Kidney capillary endothelial cell (primary cell): Measurements from ENCODE around the gene ELOVL6.
"Not testable (repeated sequence)": the region's sequence is repeated elsewhere in the genome, so short reads cannot be mapped to it uniquely, and the experiment has no call there.

ENCODE experiments used
- DNase-seq: peaks from one replicate; pipeline ENCODE4 v3.0.0-alpha.2; 2018; ENCODE audit warnings: low spot score

The ELOVL6 gene

DNA sequence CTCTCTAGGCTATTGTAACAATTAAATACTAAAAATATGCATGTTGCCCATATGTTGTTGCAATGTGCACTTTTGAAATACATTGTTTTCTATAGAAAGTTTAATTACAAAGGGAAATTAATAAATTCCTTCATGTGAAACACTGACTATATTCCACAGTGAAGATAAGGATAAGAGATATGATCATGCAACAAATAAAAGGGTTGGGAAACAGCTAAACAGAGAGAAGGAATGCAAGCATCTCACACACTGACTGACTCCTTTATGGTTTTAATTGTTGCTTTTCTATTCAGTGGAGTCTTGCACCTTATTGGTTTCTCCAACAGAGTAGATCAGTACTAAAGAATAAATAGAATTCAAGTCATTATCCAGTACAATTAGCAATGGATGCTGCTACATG is 37.8 kb downstream of the ELOVL6 start:
- DNase-seq, result no peak

DNA sequence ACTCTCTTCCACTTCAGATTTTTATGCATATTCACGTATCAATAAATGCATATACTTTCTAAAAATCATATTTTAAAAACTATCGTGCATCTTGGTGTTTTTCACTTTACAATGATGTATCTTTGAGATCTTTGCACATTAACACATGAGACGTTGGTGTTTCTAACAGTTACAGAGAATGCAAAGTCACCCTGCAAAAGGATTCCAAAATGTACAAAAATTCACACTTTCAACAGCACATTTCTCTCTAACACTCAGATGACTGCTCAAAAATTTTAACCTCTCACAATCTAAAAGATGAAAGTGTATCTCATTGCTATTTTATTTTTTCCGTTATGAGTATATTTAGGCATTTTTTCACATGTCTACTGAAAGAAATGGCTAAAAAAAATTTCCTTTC is 38.9 kb downstream of the ELOVL6 start:
- no peak for DNase-seq

- no peak for DNase-seq
These were observed 40.8 kb downstream of the ELOVL6 start for GRCh38 chr4:110157580-110157979.

DNA sequence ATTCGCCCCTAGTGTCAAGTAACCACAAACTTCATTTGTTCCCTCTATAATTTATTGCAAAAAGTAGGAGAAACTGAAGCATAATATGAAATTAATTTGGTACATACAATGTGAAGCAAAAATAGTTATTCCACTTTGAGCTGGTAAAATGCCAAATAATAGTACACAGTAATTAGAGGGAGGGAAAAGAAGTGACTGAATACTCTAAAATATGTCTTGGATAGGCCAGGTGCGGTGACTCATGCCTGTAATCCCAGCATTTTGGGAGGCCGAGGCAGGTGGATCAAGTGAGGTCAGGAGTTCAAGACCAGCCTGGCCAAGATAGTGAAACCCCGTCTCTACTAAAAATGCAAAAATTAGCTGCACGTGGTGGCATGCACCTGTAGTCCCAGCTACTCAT is 41.2 kb downstream of the ELOVL6 start:
- DNase-seq, result not testable (repeated sequence)

DNA sequence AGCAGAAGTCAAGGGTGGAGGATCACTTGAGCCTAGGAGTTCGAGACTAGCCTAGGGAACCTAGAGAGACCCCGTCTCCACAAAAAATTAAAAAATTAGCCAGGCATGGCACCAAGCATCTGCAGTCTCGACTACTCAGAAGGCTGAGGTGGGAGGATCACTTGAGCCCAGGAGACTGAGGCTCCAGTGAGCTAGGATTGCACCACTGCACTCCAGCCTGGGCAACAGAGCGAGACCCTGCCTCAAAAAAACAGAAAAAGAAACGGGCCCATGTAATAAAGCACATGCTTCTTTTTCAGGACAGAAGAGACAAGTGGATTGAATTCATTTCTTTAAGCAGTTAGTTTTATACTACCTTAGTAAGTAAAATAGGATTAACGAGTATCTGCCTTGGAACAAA is 42.0 kb downstream of the ELOVL6 start:
- DNase-seq, result no peak

DNA sequence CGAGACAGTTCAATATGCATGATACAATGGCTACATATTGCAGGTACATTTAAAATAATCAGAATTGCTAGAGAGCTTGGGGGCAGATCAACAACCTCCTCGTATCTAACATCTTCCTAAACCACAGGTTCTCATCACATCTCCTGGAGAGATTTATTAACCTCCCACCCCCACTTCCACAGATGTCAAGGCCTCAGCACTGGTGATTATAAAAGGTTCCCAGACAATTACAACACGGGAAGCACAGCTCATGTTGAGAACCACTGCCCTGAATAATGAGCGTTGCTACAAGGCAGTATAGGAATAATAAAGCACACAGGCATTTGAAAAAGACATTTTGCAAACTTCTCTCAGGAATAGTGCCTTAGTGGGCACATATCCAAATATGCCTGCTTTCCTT is 42.8 kb downstream of the ELOVL6 start:
- DNase-seq, result no peak

GRCh38 chr4:110154582-110154981 is 43.8 kb downstream of the ELOVL6 start:
- no peak for DNase-seq

GRCh38 chr4:110152386-110152785 is 46.0 kb downstream of the ELOVL6 start:
- no peak for DNase-seq

DNA sequence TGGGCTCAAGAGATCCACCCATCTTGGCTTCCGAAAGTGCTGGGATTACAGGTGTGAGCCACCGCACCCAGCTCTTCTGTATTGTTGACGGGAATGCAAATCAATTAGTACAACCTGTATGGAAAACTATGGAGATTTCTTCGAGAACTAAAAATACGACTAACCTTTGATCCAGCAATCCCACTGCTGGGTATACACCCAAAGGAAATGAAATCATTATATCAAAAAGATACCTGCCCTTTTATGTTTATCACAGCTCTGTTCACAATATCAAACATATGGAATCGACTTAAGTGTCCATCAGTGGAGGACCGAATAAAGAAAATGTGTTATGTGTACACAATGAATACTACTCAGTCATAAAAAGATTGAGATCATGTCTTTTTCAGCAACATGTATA is 49.3 kb downstream of the ELOVL6 start:
- no peak for DNase-seq

DNA sequence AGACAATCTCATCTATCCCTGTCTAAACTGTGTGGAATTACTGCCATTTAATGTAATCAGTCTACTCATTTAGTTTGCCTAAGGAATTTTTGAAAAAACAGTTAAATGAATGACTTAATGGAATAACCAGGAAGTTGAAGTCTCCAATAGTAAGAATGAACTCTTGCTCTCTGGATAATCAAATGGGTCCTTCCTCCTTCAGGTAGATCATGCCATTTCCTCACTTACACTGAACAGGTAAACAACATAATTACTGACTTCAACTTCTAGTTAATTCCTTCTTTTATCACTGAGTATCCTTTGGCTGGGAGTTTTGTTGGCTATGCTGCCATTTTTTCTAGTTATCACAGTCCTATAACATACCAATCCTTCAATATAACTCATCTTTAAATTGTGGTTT is 56.0 kb downstream of the ELOVL6 start:
- no peak for DNase-seq

DNA sequence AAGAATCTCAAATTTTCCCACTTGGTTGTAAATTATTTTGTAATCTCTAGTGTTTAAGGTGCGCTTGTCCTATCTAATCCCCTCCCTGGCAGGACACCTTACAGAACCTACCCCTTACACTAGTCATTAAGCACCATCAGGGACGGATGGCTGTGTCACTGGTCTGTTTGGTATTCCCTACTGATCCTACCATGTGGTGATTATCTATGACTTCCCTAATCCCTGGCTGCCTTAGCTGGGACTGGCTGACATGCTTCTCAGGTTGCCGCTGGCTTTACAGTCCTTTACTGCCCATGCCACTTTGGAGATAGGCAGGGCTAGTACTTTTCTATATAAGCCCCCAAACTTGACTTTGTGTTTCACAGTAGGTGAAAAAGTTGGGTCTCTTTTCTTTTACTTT is 58.6 kb downstream of the ELOVL6 start:
- DNase-seq, result no peak

GRCh38 chr4:110139111-110139510 is 59.3 kb downstream of the ELOVL6 start:
- DNase-seq, result no peak

GRCh38 chr4:110138551-110138950 is 59.9 kb downstream of the ELOVL6 start:
- DNase-seq, result no peak

- no peak for DNase-seq
These were observed 60.6 kb downstream of the ELOVL6 start for GRCh38 chr4:110137829-110138228.

DNA sequence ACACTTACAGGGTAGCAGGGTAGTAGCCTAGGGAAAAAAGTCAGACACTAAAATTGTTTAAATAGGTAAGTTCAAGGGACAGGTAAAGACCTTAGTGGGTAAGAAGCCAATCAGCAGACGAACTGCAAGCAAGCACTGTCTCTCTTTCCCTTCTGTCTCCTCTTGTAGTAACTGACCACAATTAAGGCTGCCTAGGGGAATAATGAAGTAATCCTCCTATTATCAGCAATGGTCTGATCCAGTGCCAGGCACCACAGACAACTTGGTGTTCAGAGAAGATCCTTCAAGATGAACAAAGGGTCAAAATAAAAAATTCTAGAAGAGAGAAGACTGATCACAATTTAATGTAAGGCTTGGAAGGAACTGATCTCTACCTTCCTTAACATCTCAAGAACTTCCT is 62.9 kb downstream of the ELOVL6 start:
- no peak for DNase-seq

GRCh38 chr4:110135076-110135475 is 63.3 kb downstream of the ELOVL6 start:
- DNase-seq, result no peak

DNA sequence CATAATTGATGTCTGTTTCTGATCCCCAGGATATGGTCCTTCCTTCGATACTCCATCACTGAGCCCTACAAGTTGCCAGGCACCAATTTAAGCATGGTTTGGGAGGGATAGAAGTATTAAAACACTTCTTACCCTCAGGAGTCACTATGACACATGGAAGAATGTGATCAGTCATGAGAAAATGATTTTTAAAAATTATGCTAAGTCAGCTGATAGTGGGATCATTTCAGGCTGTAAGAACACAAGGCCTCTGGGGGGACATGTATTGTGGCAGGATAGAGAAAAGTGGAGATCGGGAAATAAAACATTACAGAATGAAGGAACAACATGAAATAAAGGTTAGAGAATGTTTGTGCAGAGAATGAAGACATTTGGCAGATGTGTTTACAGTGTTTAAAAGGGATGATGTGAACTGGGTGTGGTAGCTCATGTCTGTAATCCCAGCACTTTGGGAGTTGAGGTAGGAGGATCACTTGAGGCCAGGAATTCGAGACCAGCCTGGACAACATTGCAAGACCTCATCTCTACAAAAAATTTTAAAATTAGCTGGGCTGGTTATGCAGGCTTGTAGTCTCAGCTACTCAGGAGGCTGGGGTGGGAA is 64.0 kb downstream of the ELOVL6 start:
- no peak for DNase-seq

DNA sequence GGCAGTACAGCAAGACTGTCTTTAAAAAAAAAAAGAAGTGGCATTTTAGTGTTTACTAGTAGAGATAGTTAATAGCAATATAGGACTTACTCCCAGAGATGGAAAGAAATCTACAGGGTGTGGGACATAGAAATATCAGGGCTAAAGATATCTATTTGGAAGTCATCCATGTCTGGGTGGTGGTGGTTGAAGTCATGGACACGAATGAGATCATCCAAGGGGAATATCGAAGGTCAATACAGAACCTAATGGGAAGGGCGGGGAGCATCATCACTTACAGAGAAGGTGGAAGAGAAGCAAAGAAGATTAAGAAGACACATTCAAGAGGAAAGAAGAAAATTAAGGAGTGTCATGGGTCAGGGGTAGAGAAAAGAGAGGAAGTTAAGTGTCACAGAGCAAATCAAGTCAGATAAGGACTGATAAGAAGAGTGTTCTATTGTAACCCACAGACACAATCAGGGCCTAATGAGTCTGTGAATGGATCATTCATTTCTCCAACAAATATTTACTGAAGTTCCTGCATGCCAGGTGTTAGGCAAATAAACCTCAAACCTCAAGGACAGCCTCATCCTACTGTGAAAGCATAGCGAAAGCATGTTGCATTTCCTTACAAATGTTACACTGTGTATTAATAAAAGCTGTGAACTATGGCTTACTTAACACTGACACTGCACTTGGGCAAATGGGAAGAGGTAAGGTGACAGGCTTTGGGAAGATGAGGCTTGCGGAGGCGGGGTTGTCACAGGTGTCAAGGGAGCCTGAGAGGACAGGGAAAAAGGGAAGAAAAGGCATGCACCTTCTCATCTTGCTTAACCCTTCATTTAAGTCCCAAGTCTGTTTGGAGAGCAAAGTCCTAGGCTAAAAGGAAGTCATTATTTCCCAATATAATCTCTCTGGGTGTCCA is 65.3 kb downstream of the ELOVL6 start:
- DNase-seq, result no peak

GRCh38 chr4:110131916-110132315 is 66.5 kb downstream of the ELOVL6 start:
- DNase-seq, result no peak

DNA sequence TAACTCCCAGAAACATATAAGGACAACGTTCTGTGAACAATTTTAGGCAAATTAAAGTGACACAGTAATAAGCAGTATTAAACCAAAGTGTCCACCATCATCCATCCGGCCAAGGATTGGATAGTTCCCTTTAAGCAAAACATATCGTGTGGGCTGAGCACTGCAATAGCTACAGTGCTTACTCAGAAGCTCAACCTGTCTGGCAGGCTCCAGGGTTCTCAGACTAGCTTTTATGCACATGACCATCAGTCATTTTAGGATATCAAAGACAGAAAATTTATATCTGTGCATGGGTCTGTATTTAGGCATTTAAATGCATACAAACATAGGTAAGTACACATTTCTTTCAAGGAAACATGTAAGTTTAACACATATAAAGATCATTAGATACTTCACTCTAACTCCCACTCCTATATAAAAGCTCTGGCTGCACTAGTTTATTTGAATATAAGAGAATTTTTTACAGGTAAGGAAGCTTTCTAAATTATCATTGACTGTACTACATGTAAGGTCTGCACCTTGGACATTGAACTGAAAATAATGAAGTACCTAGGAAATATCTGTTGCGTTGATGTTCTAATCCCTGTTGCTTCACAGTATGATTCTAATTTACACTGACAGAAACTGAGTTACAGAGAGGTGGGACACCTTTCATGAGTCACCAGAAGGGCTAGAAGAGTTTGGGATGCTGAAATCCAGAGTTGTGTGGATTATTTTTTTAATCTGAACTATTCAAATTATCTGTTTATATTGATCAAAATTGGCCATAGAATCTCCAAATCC is 67.6 kb downstream of the ELOVL6 start:
- DNase-seq, result no peak

- no peak for DNase-seq
These were observed 68.9 kb downstream of the ELOVL6 start for GRCh38 chr4:110129544-110129943.

GRCh38 chr4:110128472-110128919 is 69.9 kb downstream of the ELOVL6 start:
- DNase-seq, result no peak

DNA sequence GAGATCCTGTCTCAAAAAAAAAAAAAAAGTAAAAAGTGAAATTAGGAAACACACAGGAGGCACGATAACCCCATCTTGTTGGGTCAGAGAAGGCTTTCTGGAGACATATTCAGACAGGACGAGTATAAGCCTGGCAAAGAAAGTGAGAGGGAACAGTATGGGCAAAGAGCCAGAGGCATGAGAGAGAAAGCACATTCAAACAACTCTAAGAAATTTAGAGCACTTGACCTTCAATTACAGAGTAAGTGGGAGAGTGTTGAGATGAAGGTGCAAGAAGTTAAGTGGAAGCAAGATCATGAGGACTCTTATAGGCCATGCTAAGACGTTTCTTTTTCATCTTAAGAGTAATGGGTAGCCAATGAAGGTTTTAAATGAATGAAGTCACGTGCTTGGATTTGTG is 70.4 kb downstream of the ELOVL6 start:
- no peak for DNase-seq
